Right ventricle myocardium inferior (tissue), 1 donor: ENCODE data around the gene ARL10. TPM values are rescaled to one million over a fixed set of nuclear protein-coding genes. Genes with fewer than 3 reads are reported as not detected.

Source experiments
- ATAC-seq: fragments of 200-7000 bp; cut with Tn5 transposase; one replicate; pipeline ENCODE4 v1.9.1; 2020; ENCODE audit warnings: mild to moderate bottlenecking, moderate library complexity
- DNase-seq: peaks from one replicate; pipeline ENCODE4 v3.0.0; 2021; ENCODE audit errors: missing footprints
- intact Hi-C: fragments of 100-400 bp; cut with DNase I; formaldehyde crosslinking; loops from one replicate; pipeline ENCODE4 v1.11.0; 2022
- total RNA-seq: library from RNA; stranded (reverse); fragmentation: NEBNext Ultra II Directional; extraction: Animal tissue kit (Norgen Biotek cat#: 25700); gene quantifications from one replicate; pipeline ENCODE4 v1.2.1, GENCODE V29; 2021
- donor health status: DM: no; HTN: yes; CAD: no; lungs with severe emphysema.

ARL10 gene
- total RNA-seq, 1 donor from 2014 or later = 5.4 TPM

DNA sequence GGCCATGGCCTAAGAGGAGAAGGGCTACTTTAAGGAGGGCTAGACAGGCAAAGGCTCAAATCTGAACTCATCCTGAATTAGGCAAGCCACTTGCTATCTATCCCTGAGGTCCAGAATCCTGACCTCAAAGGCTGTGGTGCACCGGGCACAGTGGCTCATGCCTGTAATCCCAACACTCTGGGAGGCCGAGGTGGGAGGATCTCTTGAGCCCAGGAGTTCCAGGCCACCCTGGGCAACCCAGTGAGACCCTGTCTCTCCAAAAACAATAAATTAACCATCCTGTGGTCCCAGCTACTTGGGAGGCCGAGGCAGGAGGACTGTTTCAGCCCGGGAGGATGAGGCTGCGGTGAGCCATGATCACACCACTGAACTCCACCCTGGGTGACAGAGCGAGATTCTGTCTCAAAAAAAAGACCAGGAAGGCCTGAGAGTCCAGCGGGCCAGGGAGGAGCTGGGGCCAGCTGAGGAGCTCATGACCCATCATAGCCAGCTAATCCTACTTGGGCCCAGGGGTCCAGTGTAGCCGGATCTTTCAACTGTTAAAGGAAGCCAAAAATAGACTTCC, 19.2 kb downstream of the ARL10 start:
- intact Hi-C loops = no loop called here
- no peak for DNase-seq
- no peak for ATAC-seq

DNA sequence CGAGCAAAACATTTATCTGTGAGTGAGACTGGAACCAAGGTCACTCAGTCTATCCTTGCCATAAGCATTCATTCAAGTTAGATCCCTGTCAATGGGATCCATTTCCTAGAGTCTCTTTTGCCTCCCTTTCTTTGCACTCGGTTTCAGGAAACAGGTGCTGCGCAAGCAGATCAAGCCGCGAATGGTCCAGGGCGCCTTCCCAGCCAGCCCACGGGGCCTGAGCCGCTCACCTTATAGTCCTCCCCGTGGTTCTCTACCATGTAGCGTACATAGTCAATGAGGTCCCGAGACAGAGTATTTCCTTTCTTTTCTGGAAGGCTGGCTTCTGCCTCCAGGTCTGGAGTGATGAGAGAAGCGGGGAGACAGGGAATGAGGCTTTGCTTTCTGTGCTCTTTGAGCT, 19.7 kb downstream of the ARL10 start:
- DNase-seq = no peak
- no peak for ATAC-seq
- intact Hi-C loops = no loop called here

DNA sequence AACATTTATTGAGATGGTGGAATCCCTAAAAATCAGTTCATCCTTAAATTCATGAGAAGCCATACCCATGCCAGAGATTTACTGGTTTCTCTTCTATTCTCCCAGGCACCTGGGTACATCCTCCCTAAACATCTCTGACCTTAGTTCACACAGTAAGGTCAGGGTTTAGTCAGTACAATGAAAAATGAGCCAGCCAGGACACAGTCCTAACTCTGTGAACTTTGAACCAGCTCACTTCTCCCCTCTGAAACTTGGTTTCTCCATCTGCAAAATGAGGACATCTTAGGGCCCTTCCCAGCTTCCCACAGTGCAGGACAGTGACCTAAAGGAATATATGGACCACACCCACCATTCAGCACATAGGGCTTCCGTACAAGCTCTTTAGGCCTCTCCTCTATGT, 21.2 kb downstream of the ARL10 start:
- no peak for ATAC-seq
- DNase-seq = no peak
- intact Hi-C loops = no loop called here

- DNase-seq (no peak), ATAC-seq (no peak)
- intact Hi-C loops = no loop called here
Observed at GRCh38 chr5:176387384-176387925, 22.2 kb downstream of the ARL10 start.

DNA sequence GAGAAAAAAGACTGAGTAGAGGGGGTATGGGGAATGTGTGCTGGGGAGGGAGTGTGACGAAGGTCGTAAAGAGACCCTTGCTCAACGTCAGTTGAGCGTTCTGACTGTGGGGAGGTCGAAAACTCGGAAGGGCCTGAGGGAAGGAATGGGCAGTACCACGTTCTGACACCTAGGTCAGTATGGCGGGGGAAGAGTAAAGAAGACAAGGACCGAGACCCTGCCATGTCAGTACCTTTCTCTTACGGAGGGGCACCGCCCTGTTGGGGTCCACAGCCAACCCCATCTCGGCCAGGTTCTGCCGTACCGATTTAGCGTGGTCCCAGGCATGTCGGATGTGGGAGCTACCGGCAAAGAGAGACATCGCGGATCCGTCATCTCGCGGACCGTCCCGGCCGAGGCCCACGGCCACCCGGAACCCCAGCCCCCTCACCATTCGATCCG, 22.7 kb downstream of the ARL10 start:
- DNase-seq (no peak), ATAC-seq (no peak)
- intact Hi-C loops = loop anchor here (2.0 kb wide), 3 partner anchors 21 to 61 kb away; partner anchors contain the start of genes CLTB and FAF2

- DNase-seq (peak; percentile 100), ATAC-seq (peak; percentile 97)
- intact Hi-C loops = loop anchor here (2.0 kb wide), 3 partner anchors 22 to 60 kb away; partner anchors contain the start of genes CLTB and FAF2
Observed at GRCh38 chr5:176388444-176389134, 23.3 kb downstream of the ARL10 start, which contains the start of the genes HIGD2A and NOP16. TSS of gene HIGD2A (plus strand) at chr5:176388751. CDS start at chr5:176388820, 69 bp downstream. TSS of gene NOP16 (minus strand) at chr5:176388598. CDS start at chr5:176388539, 59 bp downstream.

DNA sequence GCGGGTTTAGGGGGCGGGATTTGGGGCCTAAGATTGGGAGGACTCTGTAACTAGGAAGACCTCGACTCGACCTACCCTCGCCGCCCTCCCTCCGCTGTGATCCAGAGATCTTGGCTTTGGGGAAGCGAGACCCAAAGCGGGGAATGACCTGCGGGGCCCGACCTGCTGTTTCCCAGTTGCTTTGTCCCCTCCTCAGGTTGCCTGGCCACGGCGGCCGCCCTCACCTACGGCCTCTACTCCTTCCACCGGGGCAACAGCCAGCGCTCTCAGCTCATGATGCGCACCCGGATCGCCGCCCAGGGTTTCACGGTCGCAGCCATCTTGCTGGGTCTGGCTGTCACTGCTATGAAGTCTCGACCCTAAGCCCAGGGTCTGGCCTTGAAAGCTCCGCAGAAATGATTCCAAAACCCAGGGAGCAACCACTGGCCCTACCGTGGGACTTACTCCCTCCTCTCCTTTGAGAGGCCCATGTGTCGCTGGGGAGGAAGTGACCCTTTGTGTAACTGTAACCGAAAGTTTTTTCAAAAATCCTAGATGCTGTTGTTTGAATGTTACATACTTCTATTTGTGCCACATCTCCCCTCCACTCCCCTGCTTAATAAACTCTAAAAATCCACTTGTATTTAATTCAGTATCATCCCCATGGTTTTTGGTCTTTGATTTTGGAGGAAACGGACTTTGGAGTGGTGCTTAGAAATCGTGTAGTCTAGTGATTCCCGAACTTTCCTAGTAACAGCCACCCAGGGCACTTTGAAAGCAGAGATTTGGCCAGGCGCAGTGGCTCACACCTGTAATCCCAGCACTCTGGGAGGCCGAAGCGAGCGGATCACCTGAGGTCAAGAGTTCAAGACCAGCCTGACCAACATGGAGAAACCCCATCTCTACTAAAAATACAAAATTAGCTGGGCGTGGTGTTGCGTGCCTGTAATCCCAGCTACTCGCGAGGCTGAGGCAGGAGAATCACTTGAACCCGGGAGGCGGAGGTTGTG, 24.1 kb downstream of the ARL10 start:
- DNase-seq (no peak), ATAC-seq (peak; percentile 12)
- intact Hi-C loops = loop anchor here (2.0 kb wide), 3 partner anchors 23 to 59 kb away; partner anchors contain the start of genes CLTB and FAF2

DNA sequence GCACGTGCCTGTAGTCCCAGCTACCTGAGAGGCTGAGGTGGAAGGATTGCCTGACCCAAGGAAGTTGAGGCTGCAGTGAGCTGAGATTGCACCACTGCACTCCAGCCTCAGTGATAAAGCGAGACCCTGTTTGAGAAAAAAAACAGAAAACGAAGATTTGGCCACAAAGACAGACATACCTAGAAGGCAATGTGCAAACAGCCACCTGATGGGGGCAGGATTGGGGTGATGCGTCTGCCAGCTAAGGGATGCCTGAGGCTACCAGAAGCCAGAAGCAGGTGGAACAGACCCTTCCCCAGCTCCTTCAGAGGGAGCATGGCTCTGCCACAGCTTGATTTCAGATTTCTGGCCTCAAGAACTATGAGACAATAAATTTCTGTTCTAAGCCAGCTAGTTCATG, 26.2 kb downstream of the ARL10 start:
- no peak for ATAC-seq
- no peak for DNase-seq
- intact Hi-C loops = no loop called here

GRCh38 chr5:176391999-176392398, 26.7 kb downstream of the ARL10 start:
- ATAC-seq = no peak
- intact Hi-C loops = no loop called here
- DNase-seq = no peak

DNA sequence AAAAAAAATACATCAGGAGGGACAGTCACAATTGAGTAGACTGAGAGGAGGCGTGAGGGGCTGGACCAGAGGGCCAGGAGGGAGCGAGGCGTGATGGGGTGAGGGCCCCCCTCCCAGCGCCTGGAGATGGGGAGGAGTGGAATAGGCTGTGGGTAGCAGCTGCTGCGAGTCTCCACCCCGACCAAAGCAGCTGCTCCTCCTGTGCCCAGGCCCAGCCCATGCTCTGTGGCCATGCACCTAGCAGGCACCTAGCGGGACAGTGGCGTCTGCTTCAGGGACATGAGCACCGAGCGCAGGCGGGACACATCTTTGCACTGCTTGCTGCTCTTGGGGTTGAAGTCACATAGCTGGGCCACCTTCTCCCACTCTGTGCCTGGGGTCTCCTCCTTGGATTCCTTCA, 27.2 kb downstream of the ARL10 start:
- DNase-seq (no peak), ATAC-seq (no peak)
- intact Hi-C loops = no loop called here

- DNase-seq (no peak), ATAC-seq (no peak)
- intact Hi-C loops = no loop called here
Observed at GRCh38 chr5:176394096-176394495, 28.8 kb downstream of the ARL10 start.

- intact Hi-C loops = no loop called here
- ATAC-seq (peak; percentile 88), DNase-seq (peak; percentile 83)
Observed at GRCh38 chr5:176394881-176395675, 29.8 kb downstream of the ARL10 start.

DNA sequence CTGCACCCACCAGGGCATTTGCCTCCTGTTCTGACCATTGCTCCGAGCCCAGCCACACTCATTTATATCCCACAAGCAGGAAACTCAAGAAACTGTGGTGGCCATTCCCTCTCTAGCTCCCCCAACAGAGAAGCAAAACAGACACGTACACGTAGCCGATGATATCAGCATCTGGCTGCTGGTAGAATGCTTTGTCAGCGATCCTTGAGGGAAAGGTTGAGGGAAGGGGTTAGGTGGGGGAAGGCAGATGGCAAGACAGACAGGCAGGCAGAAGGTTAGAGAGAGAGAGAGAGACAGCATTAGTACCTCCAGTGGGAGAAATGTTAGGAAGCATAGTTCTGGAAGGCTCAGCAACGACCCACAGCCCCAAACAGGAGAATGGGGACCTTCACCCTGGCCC, 31.0 kb downstream of the ARL10 start:
- no peak for ATAC-seq
- no peak for DNase-seq
- intact Hi-C loops = no loop called here

- ATAC-seq = no peak
- intact Hi-C loops = no loop called here
- DNase-seq = no peak
Observed at GRCh38 chr5:176397736-176398420, 32.6 kb downstream of the ARL10 start.

GRCh38 chr5:176400382-176401156, 35.3 kb downstream of the ARL10 start:
- no peak for ATAC-seq
- intact Hi-C loops = no loop called here
- DNase-seq = peak; percentile 71

GRCh38 chr5:176401281-176402205, 36.3 kb downstream of the ARL10 start:
- intact Hi-C loops = no loop called here
- ATAC-seq (no peak), DNase-seq (no peak)
